Astrocyte (in vitro differentiated cells and primary cell): Measurements from ENCODE around the gene NRG2.

Experiments used
- EZH2 ChIP-seq: IDR thresholded peaks from 2 replicates; pipeline ENCODE4 v1.6.1; 2012; ENCODE audit warnings: mild to moderate bottlenecking, low read length, inconsistent platforms; ENCODE audit not compliant: insufficient read depth
- TF ChIP-seq, protein P1 (sequence below): IDR thresholded peaks from 2 replicates; pipeline ENCODE4 v1.5.1; 2011; ENCODE audit warnings: low read depth, mild to moderate bottlenecking, inconsistent platforms, low read length, moderate library complexity; ENCODE audit not compliant: insufficient read depth

- TF ChIP-seq, protein P1, sequence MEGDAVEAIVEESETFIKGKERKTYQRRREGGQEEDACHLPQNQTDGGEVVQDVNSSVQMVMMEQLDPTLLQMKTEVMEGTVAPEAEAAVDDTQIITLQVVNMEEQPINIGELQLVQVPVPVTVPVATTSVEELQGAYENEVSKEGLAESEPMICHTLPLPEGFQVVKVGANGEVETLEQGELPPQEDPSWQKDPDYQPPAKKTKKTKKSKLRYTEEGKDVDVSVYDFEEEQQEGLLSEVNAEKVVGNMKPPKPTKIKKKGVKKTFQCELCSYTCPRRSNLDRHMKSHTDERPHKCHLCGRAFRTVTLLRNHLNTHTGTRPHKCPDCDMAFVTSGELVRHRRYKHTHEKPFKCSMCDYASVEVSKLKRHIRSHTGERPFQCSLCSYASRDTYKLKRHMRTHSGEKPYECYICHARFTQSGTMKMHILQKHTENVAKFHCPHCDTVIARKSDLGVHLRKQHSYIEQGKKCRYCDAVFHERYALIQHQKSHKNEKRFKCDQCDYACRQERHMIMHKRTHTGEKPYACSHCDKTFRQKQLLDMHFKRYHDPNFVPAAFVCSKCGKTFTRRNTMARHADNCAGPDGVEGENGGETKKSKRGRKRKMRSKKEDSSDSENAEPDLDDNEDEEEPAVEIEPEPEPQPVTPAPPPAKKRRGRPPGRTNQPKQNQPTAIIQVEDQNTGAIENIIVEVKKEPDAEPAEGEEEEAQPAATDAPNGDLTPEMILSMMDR, result no peak
- TF ChIP-seq EZH2, result no peak
Measured at GRCh38 chr5:139947727-139948126, 95.4 kb downstream of the NRG2 start.
